NB4 (cell line): ENCODE measurements around the gene TRIM31.

ENCODE experiments used
- MYC ChIP-seq: IDR thresholded peaks from 2 replicates; pipeline ENCODE4 v1.6.1; 2011; ENCODE audit warnings: low read depth, low read length
- POLR2A ChIP-seq: IDR thresholded peaks from 2 replicates; pipeline ENCODE4 v1.6.1; 2011; ENCODE audit warnings: mild to moderate bottlenecking; ENCODE audit not compliant: insufficient read length; ENCODE audit errors: extremely low read depth
- TF ChIP-seq, protein P1 (sequence below): IDR thresholded peaks from one replicate; pipeline ENCODE4 v1.5.1; 2012; ENCODE audit warnings: low read depth, low read length
- TF ChIP-seq, protein P2 (sequence below): IDR thresholded peaks from 2 replicates; pipeline ENCODE4 v1.6.1; 2011; ENCODE audit warnings: low read depth, low read length

DNA sequence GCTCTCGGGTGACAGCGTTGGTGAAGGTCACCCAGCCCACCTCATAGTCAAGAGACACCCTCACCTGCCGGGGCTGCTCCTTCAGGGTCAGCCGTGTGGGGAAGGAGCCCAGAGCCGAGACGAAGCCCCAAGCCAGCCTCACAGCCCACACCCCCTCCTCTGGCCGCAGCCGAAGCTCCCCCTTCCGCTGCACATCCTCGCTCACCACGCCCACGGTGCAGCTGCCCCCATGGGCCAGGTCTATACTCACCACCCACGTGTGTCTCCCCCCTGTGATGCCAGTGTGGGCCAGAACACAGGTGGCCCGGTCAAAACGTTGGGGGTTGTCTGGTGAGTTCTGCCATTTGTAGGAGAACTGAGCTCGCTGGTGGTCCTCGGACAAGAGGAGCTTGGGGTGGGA, 41.2 kb upstream of the TRIM31 start:
- TF ChIP-seq, protein P1, sequence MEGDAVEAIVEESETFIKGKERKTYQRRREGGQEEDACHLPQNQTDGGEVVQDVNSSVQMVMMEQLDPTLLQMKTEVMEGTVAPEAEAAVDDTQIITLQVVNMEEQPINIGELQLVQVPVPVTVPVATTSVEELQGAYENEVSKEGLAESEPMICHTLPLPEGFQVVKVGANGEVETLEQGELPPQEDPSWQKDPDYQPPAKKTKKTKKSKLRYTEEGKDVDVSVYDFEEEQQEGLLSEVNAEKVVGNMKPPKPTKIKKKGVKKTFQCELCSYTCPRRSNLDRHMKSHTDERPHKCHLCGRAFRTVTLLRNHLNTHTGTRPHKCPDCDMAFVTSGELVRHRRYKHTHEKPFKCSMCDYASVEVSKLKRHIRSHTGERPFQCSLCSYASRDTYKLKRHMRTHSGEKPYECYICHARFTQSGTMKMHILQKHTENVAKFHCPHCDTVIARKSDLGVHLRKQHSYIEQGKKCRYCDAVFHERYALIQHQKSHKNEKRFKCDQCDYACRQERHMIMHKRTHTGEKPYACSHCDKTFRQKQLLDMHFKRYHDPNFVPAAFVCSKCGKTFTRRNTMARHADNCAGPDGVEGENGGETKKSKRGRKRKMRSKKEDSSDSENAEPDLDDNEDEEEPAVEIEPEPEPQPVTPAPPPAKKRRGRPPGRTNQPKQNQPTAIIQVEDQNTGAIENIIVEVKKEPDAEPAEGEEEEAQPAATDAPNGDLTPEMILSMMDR: no peak
- no peak for TF ChIP-seq MYC
- TF ChIP-seq POLR2A: no peak
- TF ChIP-seq, protein P2, sequence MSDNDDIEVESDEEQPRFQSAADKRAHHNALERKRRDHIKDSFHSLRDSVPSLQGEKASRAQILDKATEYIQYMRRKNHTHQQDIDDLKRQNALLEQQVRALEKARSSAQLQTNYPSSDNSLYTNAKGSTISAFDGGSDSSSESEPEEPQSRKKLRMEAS: no peak
